Measurements from ENCODE around the gene TBC1D26. TPM values are rescaled to one million over a fixed set of nuclear protein-coding genes. Genes with fewer than 3 reads are reported as not detected.
"Not testable (repeated sequence)": the region's sequence is repeated elsewhere in the genome, so short reads cannot be mapped to it uniquely, and the experiment has no call there.

Gene TBC1D26
- not detected for total RNA-seq

DNA sequence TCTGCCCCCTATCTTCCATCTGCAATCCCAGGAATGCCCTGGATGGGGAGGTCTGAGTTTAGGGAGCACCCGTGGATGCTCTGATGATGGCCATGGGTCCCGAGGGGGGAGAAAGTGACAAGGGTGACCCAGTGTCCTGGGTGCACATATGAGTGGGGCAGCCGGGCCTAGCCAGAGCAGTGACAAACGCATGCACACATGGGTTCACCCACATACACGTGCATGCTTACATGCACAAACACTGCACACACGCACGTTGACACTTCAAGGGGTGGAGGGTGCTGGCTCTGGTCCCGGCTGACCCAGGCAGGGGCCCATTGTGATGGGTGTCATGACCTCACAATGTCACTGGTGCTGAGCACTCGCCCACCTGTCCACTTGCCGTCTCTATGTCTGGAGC is at the start of gene TBC1D26:
Gene TBC1D26 (plus strand): TSS at position 384 of the 400 bp plus-strand sequence. CDS start 3,066 bp downstream, outside the sequence.
- DNase-seq: not testable (repeated sequence)

GRCh38 chr17:15683135-15683534 is 48.9 kb upstream of the TBC1D26 start:
- DNase-seq: not testable (repeated sequence)

DNA sequence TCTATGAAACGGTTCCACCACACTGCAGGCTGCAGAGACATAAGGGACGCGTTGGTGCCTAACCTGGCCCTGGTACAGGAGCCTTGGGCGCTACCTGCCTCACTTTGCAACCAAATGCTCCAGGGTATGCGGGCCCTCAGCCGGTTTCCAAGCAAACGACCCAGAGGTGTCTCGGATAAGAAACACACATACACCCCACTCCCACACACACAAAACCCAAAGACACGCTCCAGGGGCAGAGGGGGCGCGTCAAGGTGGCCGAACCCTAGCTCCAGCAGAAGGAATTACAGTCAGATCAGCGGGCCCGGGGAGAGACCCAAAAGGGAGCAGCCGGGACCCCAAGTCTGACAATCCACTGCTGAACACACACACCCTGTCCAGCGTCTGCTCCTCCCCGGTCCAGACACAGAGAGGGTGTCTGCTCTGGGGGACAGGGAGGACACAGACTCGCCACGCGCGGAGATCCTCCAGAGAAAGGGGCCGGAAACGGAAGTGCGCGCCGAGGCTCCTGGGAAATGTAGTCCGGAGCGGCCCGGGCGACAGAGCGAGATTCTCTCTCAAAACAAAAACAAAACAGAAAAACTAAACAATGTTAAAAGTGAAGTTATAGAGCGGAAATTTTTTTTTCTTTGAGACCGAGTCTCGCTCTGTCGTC is 48.1 kb upstream of the TBC1D26 start, which contains the start of gene TRIM16:
Gene TRIM16 (minus strand): TSS at position 488 of the 655 bp plus-strand sequence. CDS start 32,702 bp downstream, outside the sequence.
- DNase-seq: peak; percentile 87

- DNase-seq: not testable (repeated sequence)
Observed at GRCh38 chr17:15687494-15687893, 44.6 kb upstream of the TBC1D26 start.

- peak; percentile 16 for DNase-seq
Observed at GRCh38 chr17:15698967-15699366, 33.1 kb upstream of the TBC1D26 start.

GRCh38 chr17:15699413-15699924 is 32.6 kb upstream of the TBC1D26 start, which contains the start of gene ZNF286A:
ZNF286A (plus strand) TSS chr17:15699752; CDS start chr17:15700330, 578 bp downstream.
- peak; percentile 100 for DNase-seq

DNA sequence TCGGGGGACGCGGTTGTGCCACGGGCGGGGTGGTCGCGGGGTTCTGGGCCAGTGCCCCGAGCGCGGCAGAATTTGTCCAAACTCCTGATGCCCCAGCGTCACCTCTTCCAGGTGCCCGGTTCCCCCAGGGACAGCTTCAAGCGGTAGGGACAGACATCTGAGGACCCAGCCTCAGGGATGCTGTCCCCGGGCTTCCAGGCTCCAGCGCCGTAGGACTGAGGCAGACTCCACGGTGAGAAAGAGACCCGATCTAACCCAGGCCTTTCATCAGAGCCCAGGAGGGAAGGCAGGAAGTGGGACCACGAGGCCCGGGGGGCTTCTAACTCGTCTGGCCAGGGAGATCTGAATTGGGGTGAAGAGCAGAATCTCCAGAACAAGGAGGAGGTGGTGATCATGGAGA is 32.1 kb upstream of the TBC1D26 start:
- DNase-seq: peak; percentile 16

DNA sequence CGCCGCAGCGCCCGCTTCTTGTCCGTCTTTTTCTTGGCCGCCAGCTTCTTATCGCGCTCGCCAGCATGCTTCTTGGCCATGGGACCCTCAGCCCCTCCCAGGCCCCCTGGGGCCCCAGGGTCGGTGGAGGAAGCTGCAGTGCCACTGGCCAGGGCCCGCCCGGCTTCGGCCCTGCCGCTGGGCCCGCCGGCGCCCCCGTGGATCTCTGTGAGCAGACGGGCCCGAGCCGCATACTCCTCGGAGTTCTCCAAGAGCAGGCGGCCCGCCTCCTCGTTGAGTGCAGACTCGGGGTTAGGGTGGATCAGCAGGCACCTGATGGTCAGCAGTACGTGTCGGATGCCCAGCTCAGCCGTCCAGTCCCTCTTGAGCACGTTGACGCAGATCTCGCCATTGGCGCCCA is 27.8 kb upstream of the TBC1D26 start:
- DNase-seq: not testable (repeated sequence)

DNA sequence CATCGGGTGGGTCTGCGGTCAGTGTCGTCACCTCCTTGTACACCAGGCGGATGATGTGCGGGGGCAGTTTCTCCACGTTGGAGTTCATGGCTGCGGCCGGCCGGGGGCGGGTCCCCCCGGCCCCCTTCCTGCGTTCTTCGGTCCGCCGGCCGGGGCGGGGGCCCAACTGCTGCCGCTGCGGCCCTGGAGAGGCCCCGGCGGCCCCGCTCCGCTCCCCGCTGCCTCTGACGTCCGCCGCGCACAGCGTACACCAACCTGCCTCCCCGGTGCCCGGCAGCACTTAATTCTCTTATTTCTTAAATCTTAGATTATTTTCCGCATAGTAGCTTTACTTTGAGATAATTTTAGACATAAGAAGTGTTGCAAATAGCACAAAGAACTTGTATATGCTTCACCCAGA is 27.3 kb upstream of the TBC1D26 start:
- not testable (repeated sequence) for DNase-seq

DNA sequence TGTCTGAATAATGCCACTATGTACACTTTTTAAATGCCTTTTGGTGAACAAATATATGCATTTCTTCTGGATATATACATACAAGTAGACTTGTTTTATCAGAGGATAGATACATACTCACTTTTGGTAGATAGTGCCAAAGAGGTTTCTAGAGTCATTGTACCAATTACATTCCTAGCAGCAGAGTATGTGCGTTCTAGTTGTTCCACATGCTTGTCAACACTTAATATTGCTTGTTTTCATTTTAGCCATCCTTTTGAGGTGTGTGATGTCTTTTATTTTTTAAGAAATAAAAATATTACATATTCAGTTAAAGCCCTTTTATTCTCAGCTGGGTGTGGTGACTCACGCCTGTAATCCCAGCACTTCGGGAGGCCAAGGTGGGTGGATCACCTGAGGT is 23.2 kb upstream of the TBC1D26 start:
- not testable (repeated sequence) for DNase-seq

DNA sequence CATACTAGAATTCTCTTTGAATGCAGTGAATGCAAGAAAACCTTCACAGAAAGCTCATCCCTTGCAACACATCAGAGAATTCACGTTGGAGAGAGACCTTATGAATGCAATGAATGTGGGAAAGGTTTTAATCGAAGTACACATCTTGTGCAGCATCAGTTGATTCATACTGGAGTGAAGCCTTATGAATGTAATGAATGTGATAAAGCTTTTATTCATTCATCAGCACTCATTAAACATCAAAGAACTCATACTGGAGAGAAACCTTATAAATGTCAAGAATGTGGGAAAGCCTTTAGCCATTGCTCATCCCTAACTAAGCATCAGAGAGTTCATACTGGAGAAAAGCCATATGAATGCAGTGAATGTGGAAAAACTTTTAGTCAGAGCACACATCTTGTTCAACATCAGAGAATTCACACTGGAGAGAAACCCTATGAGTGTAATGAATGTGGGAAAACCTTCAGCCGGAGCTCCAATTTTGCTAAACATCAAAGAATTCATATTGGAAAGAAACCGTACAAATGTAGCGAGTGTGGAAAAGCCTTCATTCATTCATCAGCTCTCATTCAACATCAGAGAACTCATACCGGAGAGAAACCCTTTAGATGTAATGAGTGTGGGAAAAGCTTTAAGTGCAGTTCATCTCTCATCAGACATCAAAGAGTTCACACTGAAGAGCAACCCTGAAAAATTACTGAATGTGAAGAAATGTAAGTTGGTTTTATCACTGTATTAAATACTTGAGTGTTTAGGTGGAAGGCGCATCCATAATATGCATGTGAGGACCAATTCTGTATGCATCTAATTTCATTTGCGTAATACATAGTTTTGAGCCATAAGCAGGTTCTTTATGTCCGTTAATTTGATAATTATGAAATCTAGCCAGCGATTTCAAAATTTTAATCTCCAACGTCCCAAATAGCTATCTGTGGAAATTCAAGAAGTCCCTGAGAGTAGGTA is 15.2 kb upstream of the TBC1D26 start:
- DNase-seq: not testable (repeated sequence)

DNA sequence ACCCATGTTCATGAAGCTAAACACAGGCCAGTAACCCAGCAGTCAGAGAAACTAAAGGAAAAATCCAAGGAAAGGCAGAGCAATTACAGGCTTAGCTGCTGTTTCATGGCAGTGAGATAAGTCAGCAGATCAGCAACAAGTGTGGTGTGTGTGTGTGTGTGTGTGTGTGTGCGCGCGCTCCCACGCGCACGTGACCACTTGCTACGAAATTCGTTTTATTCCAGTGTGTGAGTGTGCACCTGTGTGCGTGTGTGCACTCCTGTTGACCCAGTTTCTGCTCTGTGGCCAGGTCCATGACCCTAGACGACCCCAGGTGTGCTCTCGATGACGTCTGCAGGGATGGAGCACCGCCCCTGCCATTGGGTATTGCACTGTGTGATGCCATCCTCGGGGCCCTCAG is 1.5 kb upstream of the TBC1D26 start:
- DNase-seq: not testable (repeated sequence)

GRCh38 chr17:15733174-15733789 is 1.2 kb downstream of the TBC1D26 start:
- DNase-seq: not testable (repeated sequence)

DNA sequence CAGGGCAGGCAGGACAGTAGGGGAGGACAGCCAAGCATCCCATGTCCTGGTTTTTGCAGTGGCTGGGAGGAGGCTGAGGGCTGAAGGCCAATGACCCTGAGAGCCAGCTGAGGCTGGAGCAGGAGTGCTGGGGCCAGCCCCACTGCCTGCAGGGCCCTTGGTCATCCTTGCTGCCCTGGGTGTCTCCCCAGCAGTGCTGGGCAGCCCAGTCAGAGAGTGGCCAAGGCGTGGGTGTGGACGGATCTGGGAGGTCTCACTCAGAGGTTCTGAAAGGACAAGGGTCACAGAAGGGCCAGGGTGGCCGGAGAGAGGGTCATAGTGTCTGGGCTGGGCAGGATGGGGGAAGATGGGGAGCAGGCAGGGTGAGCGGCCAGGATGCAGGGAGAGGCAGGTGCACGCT is 4.5 kb downstream of the TBC1D26 start:
- not testable (repeated sequence) for DNase-seq

DNA sequence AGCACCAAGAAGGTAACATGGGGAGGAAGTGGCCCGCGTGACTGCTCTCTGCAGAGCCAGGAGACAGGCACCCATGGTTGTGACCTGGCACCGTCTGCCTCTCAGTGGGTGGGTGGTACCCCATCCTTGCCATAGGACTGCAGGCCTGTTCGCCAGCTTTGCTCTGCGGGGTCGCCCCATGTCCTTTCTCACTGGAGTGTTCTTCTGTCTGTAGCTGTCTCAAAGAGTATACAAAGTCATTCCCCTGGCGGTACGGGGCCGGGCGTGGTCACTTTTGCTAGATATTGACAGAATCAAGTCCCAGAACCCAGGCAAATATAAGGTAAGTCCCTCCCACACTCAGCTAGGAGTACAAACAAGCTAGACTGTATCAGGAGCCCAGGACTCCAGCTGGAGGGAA is 6.0 kb downstream of the TBC1D26 start:
- no peak for DNase-seq

- not testable (repeated sequence) for DNase-seq
Observed at GRCh38 chr17:15739259-15739658, 7.2 kb downstream of the TBC1D26 start.

DNA sequence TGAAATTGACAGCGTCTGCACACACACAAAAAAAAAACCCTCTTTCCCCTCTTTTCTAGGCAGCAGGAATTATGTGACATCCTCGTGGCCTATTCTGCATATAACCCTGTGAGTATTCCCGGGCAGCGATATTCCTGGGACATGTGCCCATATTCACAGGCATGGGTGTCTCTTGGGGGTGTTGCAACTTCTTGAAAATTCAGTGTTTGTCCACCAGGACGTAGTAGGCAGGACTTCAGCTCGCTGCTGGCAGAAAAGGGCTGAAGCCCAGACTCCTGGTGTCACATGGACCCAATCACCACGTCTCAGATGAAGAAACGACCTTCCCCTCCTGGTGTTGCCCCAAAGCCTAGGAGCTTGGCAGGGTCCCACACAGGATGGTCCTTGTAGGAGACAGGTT is 8.0 kb downstream of the TBC1D26 start:
- DNase-seq: not testable (repeated sequence)

DNA sequence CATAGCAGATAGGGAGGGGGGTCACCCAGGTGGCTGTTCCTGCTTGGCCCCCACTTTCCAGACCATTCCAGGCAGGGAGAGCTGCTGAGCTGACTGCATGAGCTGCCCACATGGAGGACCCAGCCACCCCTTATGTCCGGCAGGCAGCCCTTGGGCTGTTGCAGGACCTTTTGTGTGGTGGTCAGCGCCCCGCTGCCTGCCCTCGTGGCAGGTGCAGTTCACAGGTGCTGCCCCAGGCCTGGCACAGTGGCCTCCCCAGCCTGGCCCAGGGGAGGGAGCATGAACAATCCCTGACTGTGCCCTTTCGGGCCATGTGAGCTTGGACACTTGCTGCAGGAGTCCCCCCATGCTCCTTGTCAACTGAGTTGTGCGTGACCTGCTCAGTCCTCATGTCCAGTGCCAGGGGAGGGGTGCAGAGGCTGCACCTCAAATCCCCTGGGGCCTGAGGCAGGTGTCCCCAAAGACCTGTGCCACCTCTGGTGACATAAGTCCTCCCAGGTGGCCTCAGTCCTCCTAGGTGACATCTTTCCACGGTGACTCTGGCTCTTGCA is 8.6 kb downstream of the TBC1D26 start:
- DNase-seq: no peak

- no peak for DNase-seq
Observed at GRCh38 chr17:15741624-15742023, 9.5 kb downstream of the TBC1D26 start.

- no peak for DNase-seq
Observed at GRCh38 chr17:15742051-15742795, 10.1 kb downstream of the TBC1D26 start.

GRCh38 chr17:15742921-15743320 is 10.8 kb downstream of the TBC1D26 start:
- no peak for DNase-seq
